Amniotic epithelial cell (primary cell): ENCODE measurements around the gene ABCG1.
"Not testable (repeated sequence)": the region's sequence is repeated elsewhere in the genome, so short reads cannot be mapped to it uniquely, and the experiment has no call there.

ENCODE experiments used
- DNase-seq: peaks from one replicate; pipeline ENCODE4 v3.0.0-alpha.2; 2010; ENCODE audit warnings: low read depth

ABCG1 gene

GRCh38 chr21:42291751-42292562 lies 73.0 kb downstream of the ABCG1 start:
- DNase-seq, result no peak

- DNase-seq, result not testable (repeated sequence)
Measured at GRCh38 chr21:42292563-42293142, 73.7 kb downstream of the ABCG1 start.

GRCh38 chr21:42293649-42294272 lies 74.8 kb downstream of the ABCG1 start:
- DNase-seq, result no peak

- DNase-seq, result no peak
Measured at GRCh38 chr21:42294273-42294880, 75.4 kb downstream of the ABCG1 start.

GRCh38 chr21:42295845-42296244 lies 76.9 kb downstream of the ABCG1 start:
- DNase-seq, result no peak

GRCh38 chr21:42296501-42296900 lies 77.6 kb downstream of the ABCG1 start:
- no peak for DNase-seq

- DNase-seq, result no peak
Measured at GRCh38 chr21:42297377-42297776, 78.4 kb downstream of the ABCG1 start.

GRCh38 chr21:42298237-42298636 lies 79.3 kb downstream of the ABCG1 start:
- no peak for DNase-seq

- DNase-seq, result no peak
Measured at GRCh38 chr21:42298657-42299056, 79.7 kb downstream of the ABCG1 start.

- DNase-seq, result no peak
Measured at GRCh38 chr21:42299324-42300044, 80.5 kb downstream of the ABCG1 start.

- DNase-seq, result no peak
Measured at GRCh38 chr21:42300045-42300583, 81.2 kb downstream of the ABCG1 start.

- no peak for DNase-seq
Measured at GRCh38 chr21:42300956-42301355, 82.0 kb downstream of the ABCG1 start.

- no peak for DNase-seq
Measured at GRCh38 chr21:42301371-42302075, 82.6 kb downstream of the ABCG1 start.

GRCh38 chr21:42302076-42302650 lies 83.2 kb downstream of the ABCG1 start:
- no peak for DNase-seq

GRCh38 chr21:42302794-42303193 lies 83.9 kb downstream of the ABCG1 start:
- no peak for DNase-seq

- no peak for DNase-seq
Measured at GRCh38 chr21:42303443-42303842, 84.5 kb downstream of the ABCG1 start.

- DNase-seq, result no peak
Measured at GRCh38 chr21:42304556-42305454, 85.9 kb downstream of the ABCG1 start.

GRCh38 chr21:42305707-42306147 lies 86.8 kb downstream of the ABCG1 start:
- no peak for DNase-seq

GRCh38 chr21:42306366-42307035 lies 87.6 kb downstream of the ABCG1 start:
- no peak for DNase-seq
